Transverse colon (tissue), 4 donors: ENCODE data around the gene SREBF2.

Source experiments
- EP300 ChIP-seq: sonication (generic); formaldehyde crosslinking; IDR thresholded peaks from one replicate; pipeline ENCODE4 v1.6.1; 2017; ENCODE audit warnings: antibody characterized with exemption, low read depth
- POLR2A ChIP-seq: fragments of 450-650 bp; IDR thresholded peaks from one replicate; pipeline ENCODE4 v1.6.1; 2016; ENCODE audit warnings: antibody characterized with exemption, mild to moderate bottlenecking, moderate library complexity
- POLR2AphosphoS5 ChIP-seq, 3 donors: sonication (generic); formaldehyde crosslinking; IDR thresholded peaks; one replicate each; pipeline ENCODE4 v1.6.1; 2016; ENCODE audit warnings: antibody characterized with exemption in 3 of 3
- TF ChIP-seq, protein P1 (sequence below), 5 experiments: fragments of 200-600 bp in 3 of 5; fragments of 450-650 bp in 2 of 5; sonication (generic) in 3 of 5; IDR thresholded peaks; 1 replicate in 2 of 5; 2 replicates in 3 of 5; pipeline ENCODE4 v1.5.1; 2016 to 2017; ENCODE audit warnings: antibody characterized with exemption in 5 of 5, inconsistent platforms in 3 of 5, mild to moderate bottlenecking in 2 of 5, moderate library complexity in 1 of 5

DNA sequence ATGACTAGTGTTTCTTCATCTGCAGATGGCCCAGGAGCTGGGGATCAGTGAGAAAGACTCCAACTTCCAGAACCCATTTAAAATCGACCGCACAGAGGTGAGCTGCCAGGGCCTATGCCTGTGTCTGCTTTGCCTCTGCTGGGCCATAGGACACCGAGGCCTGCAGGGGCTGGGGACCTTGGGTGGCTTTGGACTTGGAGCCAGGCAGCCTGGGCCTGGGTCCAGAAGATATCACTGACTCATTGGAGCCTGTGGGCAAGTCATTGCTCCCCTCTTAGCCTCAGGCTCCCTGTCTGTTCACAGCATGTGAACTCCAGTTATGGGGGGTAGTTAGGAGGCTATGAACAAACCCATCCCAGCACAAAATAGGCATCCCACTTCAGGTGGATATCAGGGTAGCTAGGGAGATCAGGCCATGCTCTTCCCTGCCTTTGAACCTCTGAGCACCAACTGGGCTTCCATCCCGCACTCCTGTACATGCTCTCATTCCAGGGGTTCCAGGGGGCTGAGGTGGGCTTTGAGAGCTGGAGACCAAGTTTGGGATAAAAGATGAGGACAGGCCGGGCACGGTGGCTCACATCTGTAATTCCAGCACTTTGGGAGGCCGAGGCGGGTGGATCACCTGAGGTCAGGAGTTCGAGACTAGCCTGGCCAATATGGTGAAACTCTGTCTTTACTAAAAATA lies 19.0 kb upstream of the SREBF2 start:
- TF ChIP-seq POLR2AphosphoS5 (IDR thresholded peaks at IDR 0.05) (no peak), EP300 (no peak), POLR2A (no peak)
- TF ChIP-seq, protein P1, sequence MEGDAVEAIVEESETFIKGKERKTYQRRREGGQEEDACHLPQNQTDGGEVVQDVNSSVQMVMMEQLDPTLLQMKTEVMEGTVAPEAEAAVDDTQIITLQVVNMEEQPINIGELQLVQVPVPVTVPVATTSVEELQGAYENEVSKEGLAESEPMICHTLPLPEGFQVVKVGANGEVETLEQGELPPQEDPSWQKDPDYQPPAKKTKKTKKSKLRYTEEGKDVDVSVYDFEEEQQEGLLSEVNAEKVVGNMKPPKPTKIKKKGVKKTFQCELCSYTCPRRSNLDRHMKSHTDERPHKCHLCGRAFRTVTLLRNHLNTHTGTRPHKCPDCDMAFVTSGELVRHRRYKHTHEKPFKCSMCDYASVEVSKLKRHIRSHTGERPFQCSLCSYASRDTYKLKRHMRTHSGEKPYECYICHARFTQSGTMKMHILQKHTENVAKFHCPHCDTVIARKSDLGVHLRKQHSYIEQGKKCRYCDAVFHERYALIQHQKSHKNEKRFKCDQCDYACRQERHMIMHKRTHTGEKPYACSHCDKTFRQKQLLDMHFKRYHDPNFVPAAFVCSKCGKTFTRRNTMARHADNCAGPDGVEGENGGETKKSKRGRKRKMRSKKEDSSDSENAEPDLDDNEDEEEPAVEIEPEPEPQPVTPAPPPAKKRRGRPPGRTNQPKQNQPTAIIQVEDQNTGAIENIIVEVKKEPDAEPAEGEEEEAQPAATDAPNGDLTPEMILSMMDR (IDR thresholded peaks at IDR 0.05): no peak
